Subcutaneous abdominal adipose tissue (tissue), 5 donors: ENCODE results near the gene SUPT5H.

Source experiments
- H3K27ac ChIP-seq: one replicate; pipeline ENCODE4 v1.7.0; 2013; ENCODE audit warnings: low read depth, mild to moderate bottlenecking, inconsistent platforms, low read length, moderate library complexity
- H3K27me3 ChIP-seq, 5 donors: one replicate each; pipeline ENCODE4 v1.7.0; 2013; ENCODE audit warnings: low read length in 5 of 5, inconsistent platforms in 1 of 5; ENCODE audit not compliant: control insufficient read depth in 5 of 5, insufficient read depth in 4 of 5
- H3K36me3 ChIP-seq, 5 donors: one replicate each; pipeline ENCODE4 v1.7.0; 2013; ENCODE audit warnings: low read length in 5 of 5; ENCODE audit not compliant: control insufficient read depth in 5 of 5, insufficient read depth in 5 of 5
- H3K4me1 ChIP-seq, 5 donors: one replicate each; pipeline ENCODE4 v1.7.0; 2013; ENCODE audit warnings: low read length in 5 of 5, mild to moderate bottlenecking in 3 of 5, moderate library complexity in 1 of 5; ENCODE audit not compliant: control insufficient read depth in 5 of 5, insufficient read depth in 5 of 5
- H3K4me3 ChIP-seq, 5 donors: one replicate each; pipeline ENCODE4 v1.7.0; 2013; ENCODE audit warnings: low read length in 5 of 5, low read depth in 1 of 5
- H3K9ac ChIP-seq, 5 donors: one replicate each; pipeline ENCODE4 v1.7.0; 2013; ENCODE audit warnings: low read length in 5 of 5, mild to moderate bottlenecking in 4 of 5, moderate library complexity in 3 of 5
- H3K9me3 ChIP-seq, 5 donors: one replicate each; pipeline ENCODE4 v1.7.0; 2013; ENCODE audit warnings: low read length in 5 of 5; ENCODE audit not compliant: control insufficient read depth in 5 of 5
- donor health status: healthy.
- donor health status: healthy.
- donor health status: healthy.
- donor health status: healthy.
- donor health status: healthy.

Gene SUPT5H

DNA sequence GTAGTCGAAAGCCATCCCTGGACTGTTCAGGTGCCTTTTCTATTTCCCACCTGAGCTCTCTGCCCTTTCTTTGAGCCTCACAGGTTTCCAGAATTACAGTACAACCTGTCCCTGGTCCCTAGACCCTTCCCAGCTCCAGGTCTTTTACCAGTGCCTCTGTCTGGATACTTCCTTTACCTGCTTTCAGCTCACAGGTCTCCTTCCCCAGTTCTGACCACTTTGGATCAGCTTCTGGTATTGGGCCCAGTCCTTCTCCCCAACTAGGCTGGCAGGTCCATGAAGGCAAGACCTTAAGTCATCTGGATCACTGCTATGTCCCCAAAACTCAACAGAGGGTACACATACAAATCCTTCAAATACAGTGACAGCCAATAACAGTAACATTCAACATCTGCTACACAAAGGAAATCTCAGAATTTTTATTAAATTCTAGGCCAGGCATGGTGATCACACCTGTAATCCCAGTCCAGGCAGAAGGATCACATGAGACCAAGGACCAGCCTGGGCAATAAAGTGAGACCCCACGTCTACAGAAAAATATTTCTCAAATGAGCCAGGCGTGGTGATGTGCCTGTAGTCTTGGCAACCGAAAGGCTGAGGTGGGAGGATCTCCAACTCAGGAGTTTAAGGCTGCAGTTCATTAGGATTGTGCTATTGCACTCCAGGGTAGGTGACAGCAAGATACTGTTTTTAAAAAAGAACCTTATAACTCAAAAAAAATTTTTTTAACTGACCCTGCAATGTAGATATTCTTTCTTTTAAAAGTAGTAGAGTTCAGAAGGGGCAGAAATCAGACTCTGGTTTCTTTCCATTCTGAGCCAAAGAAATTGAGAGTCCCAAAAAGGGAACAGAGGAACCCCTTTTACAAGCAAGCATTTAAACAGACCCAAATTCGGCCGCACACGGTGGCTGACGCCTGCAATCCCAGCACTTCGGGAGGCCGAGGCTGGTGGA, 11.0 kb upstream of the SUPT5H start:
- peak overlapping the region; percentile 3 for H3K27ac ChIP-seq
- peaks cover 0 to 30% (median 24%) of the 10 kb centered on the region in 5 donors for H3K36me3 ChIP-seq
- H3K9ac ChIP-seq = peak overlapping the region in 4 of 5 donors; percentile 34 to 97 (median 82)
- peak overlapping the region; percentile 93 to 98 (median 96) for H3K4me3 ChIP-seq
- no peaks in the 10 kb centered on the region for H3K9me3 ChIP-seq
- peaks cover 6 to 40% (median 28%) of the 10 kb centered on the region in 5 donors for H3K4me1 ChIP-seq
- H3K27me3 ChIP-seq = no peaks in the 10 kb centered on the region

DNA sequence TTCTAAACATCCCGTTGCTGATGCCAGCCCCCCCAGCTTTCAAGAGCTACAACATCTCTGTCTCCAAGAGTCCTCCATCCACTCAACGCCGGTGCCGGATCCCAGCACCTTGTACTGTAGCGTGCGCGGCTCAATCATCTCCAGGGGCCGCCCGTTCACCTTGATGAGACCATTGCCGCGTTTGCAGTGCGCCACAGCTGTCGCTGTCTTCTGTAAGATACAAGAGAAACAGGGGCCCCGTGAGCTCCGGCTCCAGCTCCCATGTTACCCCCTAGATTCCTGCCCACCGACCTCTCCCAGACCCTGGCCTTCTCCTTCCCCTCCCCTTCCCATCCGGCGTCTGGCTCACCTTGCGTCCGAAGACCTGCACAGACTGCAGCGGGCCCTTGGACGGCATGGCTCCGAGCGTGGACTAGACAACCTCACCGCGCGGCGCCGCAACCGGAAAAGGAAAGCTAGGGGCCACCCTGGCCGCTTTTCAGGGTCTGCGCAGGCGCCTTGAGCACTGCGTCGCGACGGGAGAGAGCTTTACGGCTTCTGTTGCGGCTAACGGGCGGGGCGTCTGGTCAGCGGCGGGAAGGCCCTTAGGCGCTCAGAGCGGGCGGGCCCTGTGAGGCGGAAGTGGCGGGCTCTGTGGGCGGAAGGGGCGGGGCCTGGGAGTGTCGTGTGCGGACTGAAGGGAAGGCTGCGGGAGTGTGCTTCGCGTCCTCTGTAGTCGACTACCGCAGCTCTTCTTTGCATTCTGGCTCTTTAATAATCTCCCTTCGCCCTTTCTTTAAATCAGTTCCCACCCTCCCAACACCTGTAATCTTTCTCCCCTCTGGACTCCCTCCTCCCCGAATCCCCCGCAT, 9.7 kb upstream of the SUPT5H start, which contains the start of gene RPS16:
TSS of gene RPS16 (minus strand) at position 451 of the 851 bp plus-strand sequence. CDS start at position 397, 54 bp downstream.
- Histone ChIP-seq H3K9ac (peak within 1 kb of the TSS; percentile 87 to 97 (median 92)), H3K27me3 (no peaks in the 10 kb centered on the region), H3K4me3 (peak within 1 kb of the TSS; percentile 93 to 98 (median 96)), H3K36me3 (peaks cover 0 to 30% (median 24%) of the 10 kb centered on the region in 5 donors), H3K9me3 (no peaks in the 10 kb centered on the region), H3K27ac (peak within 1 kb of the TSS; percentile 82), H3K4me1 (peaks cover 6 to 39% (median 31%) of the 10 kb centered on the region in 5 donors)

DNA sequence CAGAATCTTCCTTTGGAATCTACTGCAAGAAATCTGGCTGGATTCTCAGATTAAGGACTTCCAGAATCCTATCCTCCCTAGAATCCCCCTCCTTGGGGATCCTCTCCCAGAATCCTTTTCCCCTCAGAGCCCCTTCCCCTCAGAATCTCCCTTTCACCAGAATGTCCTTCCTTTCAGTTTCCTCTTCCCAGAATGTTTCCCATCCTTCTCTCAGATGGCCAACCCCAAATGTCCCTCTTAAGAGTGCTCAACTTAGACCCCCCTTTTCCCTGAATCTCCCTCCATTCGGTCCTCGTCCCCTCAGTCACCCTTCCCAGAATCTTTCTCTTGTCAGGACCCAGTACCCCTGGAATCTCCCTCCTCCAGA, 9.0 kb upstream of the SUPT5H start:
- no peaks in the 10 kb centered on the region for H3K9me3 ChIP-seq

DNA sequence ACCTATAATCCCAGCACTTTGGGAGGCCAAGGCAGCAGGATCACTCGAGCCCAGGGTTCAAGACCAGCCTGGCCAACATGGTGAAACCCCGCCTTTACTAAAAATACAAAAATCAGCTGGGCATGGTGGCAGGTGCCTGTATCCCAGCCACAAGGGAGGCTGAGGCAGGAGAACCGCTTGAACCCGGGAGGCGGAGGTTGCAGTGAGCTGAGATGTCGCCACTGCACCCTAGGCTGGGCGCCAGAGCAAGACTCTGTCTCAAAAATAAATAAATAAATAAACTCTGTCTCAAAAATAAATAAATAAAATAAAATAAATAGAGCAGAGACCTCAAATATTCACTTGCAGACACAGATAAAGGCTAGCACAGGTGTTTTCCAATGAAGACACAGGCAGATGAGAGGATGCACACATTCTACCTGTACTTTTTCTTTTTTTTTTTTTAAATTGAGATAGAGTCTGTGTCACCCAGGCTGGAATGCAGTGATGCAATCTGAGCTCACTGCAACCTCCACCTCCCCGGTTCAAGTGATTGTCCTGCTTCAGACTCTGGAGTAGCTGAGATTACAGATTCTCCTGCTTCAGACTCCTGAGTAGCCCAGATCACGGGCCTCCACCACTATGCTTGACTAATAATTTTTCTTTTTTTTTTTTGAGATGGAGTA, 7.0 kb upstream of the SUPT5H start:
- Histone ChIP-seq H3K4me1 (peaks cover 6 to 32% (median 27%) of the 10 kb centered on the region in 5 donors), H3K27ac (no peak overlapping the region), H3K36me3 (peaks cover 0 to 14% (median 12%) of the 10 kb centered on the region in 5 donors), H3K9ac (no peak overlapping the region), H3K27me3 (no peaks in the 10 kb centered on the region), H3K9me3 (no peaks in the 10 kb centered on the region), H3K4me3 (no peak overlapping the region)

More for the DNA sequence above, 9.0 kb upstream of the SUPT5H start:
- peaks cover 6 to 33% (median 27%) of the 10 kb centered on the region in 5 donors for H3K4me1 ChIP-seq
- peaks cover 0 to 29% (median 24%) of the 10 kb centered on the region in 5 donors for H3K36me3 ChIP-seq
- H3K9ac ChIP-seq = peak overlapping the region in 4 of 5 donors; percentile 63 to 94 (median 89)
- no peaks in the 10 kb centered on the region for H3K27me3 ChIP-seq
- peak overlapping the region; percentile 54 to 96 (median 93) for H3K4me3 ChIP-seq
- peak overlapping the region; percentile 82 for H3K27ac ChIP-seq

DNA sequence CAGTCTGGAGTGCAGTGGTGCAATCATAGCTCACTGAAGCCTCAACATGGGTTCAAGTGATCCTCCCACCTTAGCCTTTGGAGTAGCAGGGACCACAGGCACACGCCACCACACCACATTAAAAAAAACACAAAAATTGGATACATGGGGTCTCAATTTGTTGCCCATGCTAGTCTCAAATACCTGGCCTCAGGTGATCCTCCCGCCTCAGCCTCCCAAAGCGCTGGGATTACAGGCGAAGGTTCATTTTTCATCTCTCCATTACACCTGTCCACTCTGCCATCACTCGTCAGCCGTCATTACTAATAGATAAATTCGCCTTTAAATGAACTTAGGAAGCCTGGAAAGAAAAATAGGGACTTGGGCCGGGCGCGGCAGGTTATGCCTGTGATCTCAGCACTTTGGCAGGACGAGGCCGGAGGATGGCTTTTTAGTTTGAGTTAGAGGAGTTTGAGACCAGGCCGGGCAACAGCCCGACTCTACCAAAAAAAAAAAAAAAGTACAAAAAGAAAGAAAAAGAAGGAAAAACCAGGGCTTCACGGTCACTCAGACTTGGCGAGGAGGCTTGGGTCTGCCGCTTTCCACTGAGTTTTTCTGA, 685 bp upstream of the SUPT5H start:
- Histone ChIP-seq H3K36me3 (peaks cover 0 to 14% (median 9%) of the 10 kb centered on the region in 5 donors), H3K27me3 (no peaks in the 10 kb centered on the region), H3K4me1 (peaks cover 2 to 47% (median 36%) of the 10 kb centered on the region in 5 donors), H3K9ac (peak overlapping the region; percentile 96 to 100 (median 98)), H3K27ac (peak overlapping the region; percentile 96), H3K9me3 (no peaks in the 10 kb centered on the region), H3K4me3 (peak overlapping the region; percentile 83 to 99 (median 98))

DNA sequence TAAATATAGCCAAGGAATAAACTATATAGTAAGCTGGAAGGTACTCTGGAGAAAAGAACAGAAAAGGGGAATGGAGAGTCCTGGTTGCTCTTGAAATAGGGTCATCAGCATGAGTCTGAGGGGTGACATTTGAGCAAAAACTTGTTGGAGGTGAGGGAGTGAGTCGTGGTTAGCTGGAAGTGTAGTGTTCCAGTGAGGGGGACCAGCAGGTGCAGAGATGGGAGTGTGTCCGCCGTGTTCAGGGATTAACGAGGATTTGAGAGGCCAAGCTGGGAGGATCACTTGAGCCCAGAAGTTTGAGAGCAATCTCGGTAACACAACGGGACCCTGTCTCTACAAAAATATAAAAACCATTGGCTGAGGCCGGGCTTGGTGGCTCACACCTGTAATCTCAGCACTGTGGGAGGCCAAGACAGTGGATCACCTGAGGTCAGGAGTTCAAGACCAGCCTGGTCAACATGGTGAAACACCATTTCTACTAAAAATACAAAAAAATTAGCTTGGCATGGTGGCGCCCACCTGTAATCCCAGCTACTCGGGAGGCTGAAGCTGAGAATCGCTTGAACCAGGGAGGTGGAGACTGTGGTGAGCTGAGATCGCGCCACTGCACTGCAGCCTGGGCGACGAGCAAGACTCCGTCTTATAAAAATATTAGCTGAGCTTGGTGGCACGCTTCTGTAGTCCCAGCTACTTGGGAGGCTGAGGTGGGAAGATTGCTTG, 1.1 kb downstream of the SUPT5H start:
- Histone ChIP-seq H3K36me3 (peaks cover 0 to 14% (median 9%) of the 10 kb centered on the region in 5 donors), H3K4me3 (peak overlapping the region; percentile 83 to 99 (median 98)), H3K9me3 (no peaks in the 10 kb centered on the region), H3K27ac (peak overlapping the region; percentile 96), H3K9ac (peak overlapping the region; percentile 96 to 100 (median 98)), H3K27me3 (no peaks in the 10 kb centered on the region), H3K4me1 (peaks cover 2 to 43% (median 40%) of the 10 kb centered on the region in 5 donors)

DNA sequence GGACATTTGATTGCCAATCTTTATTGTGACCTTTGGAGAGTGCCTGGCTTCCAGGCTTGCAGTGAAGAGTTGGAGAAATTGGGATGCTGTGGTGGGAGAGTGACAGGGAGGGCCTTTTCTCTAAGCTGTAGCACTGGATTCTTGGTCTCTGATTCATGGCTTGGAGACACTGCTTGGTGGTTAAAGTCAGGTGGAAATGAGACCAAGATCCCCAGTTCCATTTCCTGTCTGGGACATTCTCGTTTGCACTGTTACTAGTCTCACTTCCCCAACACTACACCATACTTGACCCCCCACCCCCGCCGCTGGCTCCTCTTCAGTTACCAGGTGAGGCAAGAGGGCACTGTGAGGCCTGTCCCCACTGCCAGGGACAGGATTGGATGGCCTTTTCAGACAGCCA, 2.9 kb downstream of the SUPT5H start:
- no peak overlapping the region for H3K27ac ChIP-seq
- no peaks in the 10 kb centered on the region for H3K27me3 ChIP-seq
- no peak overlapping the region for H3K4me3 ChIP-seq
- peaks cover 2 to 43% (median 40%) of the 10 kb centered on the region in 5 donors for H3K4me1 ChIP-seq
- peaks cover 0 to 28% (median 12%) of the 10 kb centered on the region in 5 donors for H3K36me3 ChIP-seq
- no peaks in the 10 kb centered on the region for H3K9me3 ChIP-seq
- peak overlapping the region in 3 of 5 donors; percentile 2 to 43 (median 6) for H3K9ac ChIP-seq

DNA sequence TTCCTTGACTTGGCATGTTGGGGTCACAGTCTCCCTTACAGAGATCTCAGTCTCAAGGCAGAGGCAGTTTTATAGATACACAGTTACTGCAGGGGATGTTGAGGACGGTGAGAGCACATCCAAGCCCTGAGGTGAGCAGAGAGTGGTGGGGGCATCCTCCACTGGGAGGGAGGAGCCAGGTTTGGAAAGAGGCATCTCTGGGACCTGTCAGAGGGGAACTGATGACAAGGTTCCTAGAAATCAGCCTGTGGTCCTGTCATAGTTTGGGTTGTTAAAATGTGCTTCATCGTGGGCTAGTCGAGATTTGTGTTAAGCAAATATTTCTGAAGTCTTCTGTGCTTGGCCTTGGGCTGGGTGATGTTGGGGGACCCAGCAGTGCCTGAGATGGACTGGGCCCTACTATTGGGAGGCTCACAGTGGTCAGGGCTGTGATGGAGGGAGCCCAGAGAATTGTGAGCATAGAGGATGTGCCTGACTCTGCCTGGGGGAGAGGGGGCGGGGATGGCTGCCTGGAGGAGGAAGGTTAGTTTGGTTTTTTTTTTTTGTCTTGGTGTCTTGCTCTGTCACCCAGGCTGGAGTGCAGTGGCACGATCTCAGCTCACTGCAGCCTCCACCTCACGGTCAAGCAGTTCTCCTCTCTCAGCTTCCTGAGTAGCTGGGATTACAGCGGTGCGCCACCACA, 3.9 kb downstream of the SUPT5H start:
- H3K27ac ChIP-seq = no peak overlapping the region
- H3K27me3 ChIP-seq = no peaks in the 10 kb centered on the region
- no peaks in the 10 kb centered on the region for H3K9me3 ChIP-seq
- H3K4me3 ChIP-seq = no peak overlapping the region
- peak overlapping the region in 1 of 5 donors; percentile 8 for H3K9ac ChIP-seq
- H3K36me3 ChIP-seq = peaks cover 4 to 36% (median 22%) of the 10 kb centered on the region in 5 donors
- H3K4me1 ChIP-seq = peaks cover 2 to 43% (median 40%) of the 10 kb centered on the region in 5 donors
